GM23338 (cell line): Measurements from ENCODE around the gene ADORA3. TPM values are rescaled to one million over a fixed set of nuclear protein-coding genes. Genes with fewer than 3 reads are reported as not detected.

Experiments used
- ATAC-seq: fragments of 200-7000 bp; cut with Tn5 transposase; 3 replicates; pipeline ENCODE4 v1.9.1; 2020
- DNase-seq: peaks from one replicate; pipeline ENCODE4 v3.0.0-alpha.2; 2015; ENCODE audit warnings: low spot score
- H2AFZ ChIP-seq: fragments of 200-600 bp; sonication (generic); 2 replicates; pipeline ENCODE4 v1.8.0; 2016; ENCODE audit warnings: antibody characterized with exemption, mild to moderate bottlenecking, moderate library complexity
- H3F3A ChIP-seq: fragments of 200-600 bp; sonication (generic); replicated peaks from 2 replicates; pipeline ENCODE4 v1.8.0; 2017; ENCODE audit warnings: antibody characterized with exemption, mixed run types, low read depth
- H3K27ac ChIP-seq: fragments of 200-600 bp; sonication (generic); 2 replicates; pipeline ENCODE4 v1.6.1; 2016; ENCODE audit warnings: low read depth
- H3K27me3 ChIP-seq: fragments of 200-600 bp; sonication (generic); 2 replicates; pipeline ENCODE4 v1.8.0; 2016; ENCODE audit warnings: mild to moderate bottlenecking, mixed run types, moderate library complexity; ENCODE audit not compliant: insufficient read depth
- H3K36me3 ChIP-seq: fragments of 200-600 bp; sonication (generic); 2 replicates; pipeline ENCODE4 v1.8.0; 2016; ENCODE audit warnings: mild to moderate bottlenecking; ENCODE audit not compliant: insufficient read depth
- H3K4me1 ChIP-seq: fragments of 200-600 bp; sonication (generic); 2 replicates; pipeline ENCODE4 v1.8.0; 2016; ENCODE audit warnings: mild to moderate bottlenecking, moderate library complexity; ENCODE audit not compliant: insufficient read depth
- H3K4me2 ChIP-seq: fragments of 200-600 bp; sonication (generic); 2 replicates; pipeline ENCODE4 v1.7.1; 2017; ENCODE audit warnings: mixed run types
- H3K4me3 ChIP-seq: fragments of 200-600 bp; sonication (generic); 2 replicates; pipeline ENCODE4 v1.6.1; 2016; ENCODE audit warnings: mixed run types
- H3K79me2 ChIP-seq: fragments of 200-600 bp; sonication (generic); replicated peaks from 2 replicates; pipeline ENCODE4 v1.8.0; 2017; ENCODE audit warnings: mild to moderate bottlenecking; ENCODE audit not compliant: insufficient read depth
- H3K9me2 ChIP-seq: fragments of 200-600 bp; sonication (generic); 2 replicates; pipeline ENCODE4 v1.8.0; 2017; ENCODE audit not compliant: insufficient read depth
- H4K20me1 ChIP-seq: fragments of 200-600 bp; sonication (generic); replicated peaks from 2 replicates; pipeline ENCODE4 v1.8.0; 2017; ENCODE audit warnings: mild to moderate bottlenecking; ENCODE audit not compliant: insufficient read depth
- H3K27ac Mint-ChIP-seq: 2 replicates; pipeline ENCODE4 v1.8.0; 2020; ENCODE audit warnings: inconsistent platforms, mild to moderate bottlenecking, moderate library complexity, mixed read lengths
- H3K27me3 Mint-ChIP-seq: 3 replicates; pipeline ENCODE4 v1.8.0; 2022; ENCODE audit warnings: low read depth, mild to moderate bottlenecking, moderate library complexity, mixed read lengths, inconsistent platforms; ENCODE audit not compliant: insufficient read depth, poor library complexity
- H3K36me3 Mint-ChIP-seq: 3 replicates; pipeline ENCODE4 v1.8.0; 2021; ENCODE audit warnings: low read depth, mild to moderate bottlenecking, inconsistent platforms, moderate library complexity, mixed read lengths
- H3K4me1 Mint-ChIP-seq: 3 replicates; pipeline ENCODE4 v1.8.0; 2020; ENCODE audit warnings: mild to moderate bottlenecking, inconsistent platforms, mixed read lengths
- H3K4me3 Mint-ChIP-seq: 3 replicates; pipeline ENCODE4 v1.8.0; 2021; ENCODE audit warnings: moderate library complexity, mild to moderate bottlenecking, inconsistent platforms, mixed read lengths
- H3K9me3 Mint-ChIP-seq: 3 replicates; pipeline ENCODE4 v1.8.0; 2020; ENCODE audit warnings: moderate library complexity, mild to moderate bottlenecking, inconsistent platforms, mixed read lengths
- CREB1 ChIP-seq: fragments of 250-450 bp; sonication (Bioruptor Pico); IDR thresholded peaks from 2 replicates; pipeline ENCODE4 v1.5.0; 2020; ENCODE audit warnings: low read depth, mild to moderate bottlenecking, moderate library complexity
- CTCF ChIP-seq, 2 experiments: fragments of 200-600 bp in 1 of 2; sonication (generic) in 1 of 2; conservative IDR thresholded peaks; 2 replicates each; pipeline versions ENCODE4 v1.5.1 to v1.6.1; 2016 to 2017; ENCODE audit warnings: antibody characterized with exemption in 2 of 2, low read depth in 2 of 2, mild to moderate bottlenecking in 2 of 2, moderate library complexity in 1 of 2
- ETS1 ChIP-seq: IDR thresholded peaks from 2 replicates; pipeline ENCODE4 v1.6.1; 2016; ENCODE audit warnings: antibody characterized with exemption
- EZH2 ChIP-seq: fragments of 200-600 bp; sonication (generic); IDR thresholded peaks from one replicate; pipeline ENCODE4 v1.8.0; 2017; ENCODE audit warnings: antibody characterized with exemption, mild to moderate bottlenecking, low read depth; ENCODE audit not compliant: unreplicated experiment
- EZH2phosphoT487 ChIP-seq: fragments of 200-600 bp; sonication (generic); IDR thresholded peaks from one replicate; pipeline ENCODE4 v1.8.1; 2018; ENCODE audit warnings: antibody characterized with exemption; ENCODE audit not compliant: unreplicated experiment
- JUNB ChIP-seq: IDR thresholded peaks from one replicate; pipeline ENCODE4 v1.6.1; 2016; ENCODE audit warnings: antibody characterized with exemption; ENCODE audit not compliant: unreplicated experiment
- NANOG ChIP-seq: IDR thresholded peaks from 2 replicates; pipeline ENCODE4 v1.6.1; 2016; ENCODE audit warnings: antibody characterized with exemption, borderline replicate concordance
- POLR2AphosphoS5 ChIP-seq: IDR thresholded peaks from 2 replicates; pipeline ENCODE4 v1.6.1; 2016; ENCODE audit warnings: antibody characterized with exemption, low read depth
- REST ChIP-seq: IDR thresholded peaks from one replicate; pipeline ENCODE4 v1.6.1; 2018; ENCODE audit warnings: antibody characterized with exemption; ENCODE audit not compliant: unreplicated experiment
- STAT1 ChIP-seq: IDR thresholded peaks from one replicate; pipeline ENCODE4 v1.6.1; 2016; ENCODE audit warnings: antibody characterized with exemption; ENCODE audit not compliant: unreplicated experiment
- ZNF114 ChIP-seq: fragments of 250-450 bp; sonication (Bioruptor Pico); IDR thresholded peaks from 2 replicates; pipeline ENCODE4 v1.5.0; 2020; ENCODE audit warnings: mild to moderate bottlenecking, moderate library complexity
- ZNF331 ChIP-seq: fragments of 250-450 bp; sonication (Bioruptor Pico); IDR thresholded peaks from 2 replicates; pipeline ENCODE4 v1.5.0; 2020; ENCODE audit warnings: low read depth, mild to moderate bottlenecking, moderate library complexity
- ZNF462 ChIP-seq: fragments of 250-450 bp; sonication (Bioruptor Pico); IDR thresholded peaks from 2 replicates; pipeline ENCODE4 v1.5.0; 2020; ENCODE audit warnings: mild to moderate bottlenecking, moderate library complexity
- polyA plus RNA-seq: library from polyadenylated mRNA; unstranded; fragments of >200 nt; fragmentation: Nextera tagmentation; extraction: Ambion mirVana; gene quantifications from 2 replicates; pipeline ENCODE4 v1.2.1, GENCODE V29; 2016
- total RNA-seq: library from RNA; depleted of rRNA; stranded (reverse); fragments of >200 nt; shearing (Covaris generic); gene quantifications from 2 replicates; pipeline ENCODE4 v1.2.3, GENCODE V29; 2014

Gene ADORA3
- total and polyA plus RNA-seq, 2 experiments from 2014 or later, result not detected

- no peaks in the 10 kb centered on the region for H3K36me3 ChIP-seq
- no peak for TF ChIP-seq ETS1
- no peak for TF ChIP-seq CREB1 (CRISPR knock-in tag)
- TF ChIP-seq ZNF114 (CRISPR knock-in tag), result no peak
- TF ChIP-seq POLR2AphosphoS5, result no peak
- no peak for TF ChIP-seq ZNF331
- no peak for TF ChIP-seq EZH2
- no peak for TF ChIP-seq NANOG
- TF ChIP-seq ZNF462 (CRISPR knock-in tag), result no peak
- no peak for TF ChIP-seq CTCF (conservative IDR thresholded peaks at IDR 0.05; ENCODE audit: low read depth in 2 of 2)
- no peak for TF ChIP-seq STAT1
- no peak for TF ChIP-seq JUNB
- TF ChIP-seq EZH2phosphoT487, result no peak
- TF ChIP-seq REST, result no peak
- DNase-seq, result no peak
- H3K79me2 ChIP-seq, result no peaks in the 10 kb centered on the region
- no peaks in the 10 kb centered on the region for H4K20me1 ChIP-seq
- no peaks in the 10 kb centered on the region for H3K27me3 Mint-ChIP-seq
- no peak overlapping the region for H3K4me3 ChIP-seq
- H3K27me3 ChIP-seq, result no peaks in the 10 kb centered on the region
- peaks cover 2% of the 10 kb centered on the region; the same call in 1 of the 3 replicates for H3K4me1 Mint-ChIP-seq
- no peaks in the 10 kb centered on the region for H3K36me3 Mint-ChIP-seq
- H3K9me2 ChIP-seq, result no peaks in the 10 kb centered on the region
- H3K4me2 ChIP-seq, result no peak overlapping the region
- H3K4me1 ChIP-seq, result no peaks in the 10 kb centered on the region
- no peaks in the 10 kb centered on the region for H3F3A ChIP-seq
- no peak overlapping the region for H3K27ac Mint-ChIP-seq
- no peaks in the 10 kb centered on the region for H3K9me3 Mint-ChIP-seq
- no peak overlapping the region for H3K4me3 Mint-ChIP-seq
- no peak overlapping the region for H3K27ac ChIP-seq
- ATAC-seq, result no peak
- no peak overlapping the region for H2AFZ ChIP-seq
These were observed 20.3 kb downstream of the ADORA3 start for GRCh38 chr1:111483166-111483565.
